ENCODE measurements around the gene LILRB3. TPM values are rescaled to one million over a fixed set of nuclear protein-coding genes. Genes with fewer than 3 reads are reported as not detected.

The LILRB3 gene
- total and polyA plus RNA-seq, 2 experiments from 2014 or later: not detected

DNA sequence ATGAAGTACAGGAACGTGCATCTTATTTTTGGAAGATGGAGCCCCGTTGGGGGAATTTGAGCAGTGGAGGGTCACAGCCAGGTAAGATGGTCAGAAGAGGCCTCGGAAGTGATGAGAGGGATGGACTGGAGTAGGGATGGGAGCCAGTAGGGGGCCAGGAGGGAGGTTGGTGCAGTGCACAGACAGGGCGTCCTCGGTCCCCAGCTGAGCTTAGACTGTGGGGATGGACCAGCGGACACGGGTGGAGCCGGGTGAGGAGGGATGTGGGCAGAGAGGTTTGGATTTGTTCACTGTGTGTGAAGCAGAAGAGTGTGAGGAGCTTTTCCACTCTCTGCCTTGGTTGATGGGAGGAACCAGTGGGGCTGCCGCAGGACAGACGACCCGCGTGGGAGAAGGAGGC is 11.6 kb downstream of the LILRB3 start (continued):
- TF ChIP-seq, protein P1, sequence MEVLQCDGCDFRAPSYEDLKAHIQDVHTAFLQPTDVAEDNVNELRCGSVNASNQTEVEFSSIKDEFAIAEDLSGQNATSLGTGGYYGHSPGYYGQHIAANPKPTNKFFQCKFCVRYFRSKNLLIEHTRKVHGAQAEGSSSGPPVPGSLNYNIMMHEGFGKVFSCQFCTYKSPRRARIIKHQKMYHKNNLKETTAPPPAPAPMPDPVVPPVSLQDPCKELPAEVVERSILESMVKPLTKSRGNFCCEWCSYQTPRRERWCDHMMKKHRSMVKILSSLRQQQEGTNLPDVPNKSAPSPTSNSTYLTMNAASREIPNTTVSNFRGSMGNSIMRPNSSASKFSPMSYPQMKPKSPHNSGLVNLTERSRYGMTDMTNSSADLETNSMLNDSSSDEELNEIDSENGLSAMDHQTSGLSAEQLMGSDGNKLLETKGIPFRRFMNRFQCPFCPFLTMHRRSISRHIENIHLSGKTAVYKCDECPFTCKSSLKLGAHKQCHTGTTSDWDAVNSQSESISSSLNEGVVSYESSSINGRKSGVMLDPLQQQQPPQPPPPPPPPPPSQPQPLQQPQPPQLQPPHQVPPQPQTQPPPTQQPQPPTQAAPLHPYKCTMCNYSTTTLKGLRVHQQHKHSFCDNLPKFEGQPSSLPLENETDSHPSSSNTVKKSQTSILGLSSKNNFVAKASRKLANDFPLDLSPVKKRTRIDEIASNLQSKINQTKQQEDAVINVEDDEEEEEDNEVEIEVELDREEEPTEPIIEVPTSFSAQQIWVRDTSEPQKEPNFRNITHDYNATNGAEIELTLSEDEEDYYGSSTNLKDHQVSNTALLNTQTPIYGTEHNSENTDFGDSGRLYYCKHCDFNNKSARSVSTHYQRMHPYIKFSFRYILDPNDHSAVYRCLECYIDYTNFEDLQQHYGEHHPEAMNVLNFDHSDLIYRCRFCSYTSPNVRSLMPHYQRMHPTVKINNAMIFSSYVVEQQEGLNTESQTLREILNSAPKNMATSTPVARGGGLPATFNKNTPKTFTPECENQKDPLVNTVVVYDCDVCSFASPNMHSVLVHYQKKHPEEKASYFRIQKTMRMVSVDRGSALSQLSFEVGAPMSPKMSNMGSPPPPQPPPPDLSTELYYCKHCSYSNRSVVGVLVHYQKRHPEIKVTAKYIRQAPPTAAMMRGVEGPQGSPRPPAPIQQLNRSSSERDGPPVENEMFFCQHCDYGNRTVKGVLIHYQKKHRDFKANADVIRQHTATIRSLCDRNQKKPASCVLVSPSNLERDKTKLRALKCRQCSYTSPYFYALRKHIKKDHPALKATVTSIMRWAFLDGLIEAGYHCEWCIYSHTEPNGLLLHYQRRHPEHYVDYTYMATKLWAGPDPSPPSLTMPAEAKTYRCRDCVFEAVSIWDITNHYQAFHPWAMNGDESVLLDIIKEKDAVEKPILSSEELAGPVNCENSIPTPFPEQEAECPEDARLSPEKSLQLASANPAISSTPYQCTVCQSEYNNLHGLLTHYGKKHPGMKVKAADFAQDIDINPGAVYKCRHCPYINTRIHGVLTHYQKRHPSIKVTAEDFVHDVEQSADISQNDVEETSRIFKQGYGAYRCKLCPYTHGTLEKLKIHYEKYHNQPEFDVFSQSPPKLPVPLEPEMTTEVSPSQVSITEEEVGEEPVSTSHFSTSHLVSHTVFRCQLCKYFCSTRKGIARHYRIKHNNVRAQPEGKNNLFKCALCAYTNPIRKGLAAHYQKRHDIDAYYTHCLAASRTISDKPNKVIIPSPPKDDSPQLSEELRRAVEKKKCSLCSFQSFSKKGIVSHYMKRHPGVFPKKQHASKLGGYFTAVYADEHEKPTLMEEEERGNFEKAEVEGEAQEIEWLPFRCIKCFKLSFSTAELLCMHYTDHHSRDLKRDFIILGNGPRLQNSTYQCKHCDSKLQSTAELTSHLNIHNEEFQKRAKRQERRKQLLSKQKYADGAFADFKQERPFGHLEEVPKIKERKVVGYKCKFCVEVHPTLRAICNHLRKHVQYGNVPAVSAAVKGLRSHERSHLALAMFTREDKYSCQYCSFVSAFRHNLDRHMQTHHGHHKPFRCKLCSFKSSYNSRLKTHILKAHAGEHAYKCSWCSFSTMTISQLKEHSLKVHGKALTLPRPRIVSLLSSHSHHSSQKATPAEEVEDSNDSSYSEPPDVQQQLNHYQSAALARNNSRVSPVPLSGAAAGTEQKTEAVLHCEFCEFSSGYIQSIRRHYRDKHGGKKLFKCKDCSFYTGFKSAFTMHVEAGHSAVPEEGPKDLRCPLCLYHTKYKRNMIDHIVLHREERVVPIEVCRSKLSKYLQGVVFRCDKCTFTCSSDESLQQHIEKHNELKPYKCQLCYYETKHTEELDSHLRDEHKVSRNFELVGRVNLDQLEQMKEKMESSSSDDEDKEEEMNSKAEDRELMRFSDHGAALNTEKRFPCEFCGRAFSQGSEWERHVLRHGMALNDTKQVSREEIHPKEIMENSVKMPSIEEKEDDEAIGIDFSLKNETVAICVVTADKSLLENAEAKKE (CRISPR knock-in tag; IDR thresholded peaks at IDR 0.05): no peak
- TF ChIP-seq, protein P2, sequence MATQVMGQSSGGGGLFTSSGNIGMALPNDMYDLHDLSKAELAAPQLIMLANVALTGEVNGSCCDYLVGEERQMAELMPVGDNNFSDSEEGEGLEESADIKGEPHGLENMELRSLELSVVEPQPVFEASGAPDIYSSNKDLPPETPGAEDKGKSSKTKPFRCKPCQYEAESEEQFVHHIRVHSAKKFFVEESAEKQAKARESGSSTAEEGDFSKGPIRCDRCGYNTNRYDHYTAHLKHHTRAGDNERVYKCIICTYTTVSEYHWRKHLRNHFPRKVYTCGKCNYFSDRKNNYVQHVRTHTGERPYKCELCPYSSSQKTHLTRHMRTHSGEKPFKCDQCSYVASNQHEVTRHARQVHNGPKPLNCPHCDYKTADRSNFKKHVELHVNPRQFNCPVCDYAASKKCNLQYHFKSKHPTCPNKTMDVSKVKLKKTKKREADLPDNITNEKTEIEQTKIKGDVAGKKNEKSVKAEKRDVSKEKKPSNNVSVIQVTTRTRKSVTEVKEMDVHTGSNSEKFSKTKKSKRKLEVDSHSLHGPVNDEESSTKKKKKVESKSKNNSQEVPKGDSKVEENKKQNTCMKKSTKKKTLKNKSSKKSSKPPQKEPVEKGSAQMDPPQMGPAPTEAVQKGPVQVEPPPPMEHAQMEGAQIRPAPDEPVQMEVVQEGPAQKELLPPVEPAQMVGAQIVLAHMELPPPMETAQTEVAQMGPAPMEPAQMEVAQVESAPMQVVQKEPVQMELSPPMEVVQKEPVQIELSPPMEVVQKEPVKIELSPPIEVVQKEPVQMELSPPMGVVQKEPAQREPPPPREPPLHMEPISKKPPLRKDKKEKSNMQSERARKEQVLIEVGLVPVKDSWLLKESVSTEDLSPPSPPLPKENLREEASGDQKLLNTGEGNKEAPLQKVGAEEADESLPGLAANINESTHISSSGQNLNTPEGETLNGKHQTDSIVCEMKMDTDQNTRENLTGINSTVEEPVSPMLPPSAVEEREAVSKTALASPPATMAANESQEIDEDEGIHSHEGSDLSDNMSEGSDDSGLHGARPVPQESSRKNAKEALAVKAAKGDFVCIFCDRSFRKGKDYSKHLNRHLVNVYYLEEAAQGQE (IDR thresholded peaks at IDR 0.05; ENCODE audit: unreplicated experiment): no peak
- no peak for TF ChIP-seq EZH2phosphoT487 (IDR thresholded peaks at IDR 0.05; ENCODE audit: unreplicated experiment)
- TF ChIP-seq, protein P3, sequence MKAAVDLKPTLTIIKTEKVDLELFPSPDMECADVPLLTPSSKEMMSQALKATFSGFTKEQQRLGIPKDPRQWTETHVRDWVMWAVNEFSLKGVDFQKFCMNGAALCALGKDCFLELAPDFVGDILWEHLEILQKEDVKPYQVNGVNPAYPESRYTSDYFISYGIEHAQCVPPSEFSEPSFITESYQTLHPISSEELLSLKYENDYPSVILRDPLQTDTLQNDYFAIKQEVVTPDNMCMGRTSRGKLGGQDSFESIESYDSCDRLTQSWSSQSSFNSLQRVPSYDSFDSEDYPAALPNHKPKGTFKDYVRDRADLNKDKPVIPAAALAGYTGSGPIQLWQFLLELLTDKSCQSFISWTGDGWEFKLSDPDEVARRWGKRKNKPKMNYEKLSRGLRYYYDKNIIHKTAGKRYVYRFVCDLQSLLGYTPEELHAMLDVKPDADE (IDR thresholded peaks at IDR 0.05): no peak
- TF ChIP-seq ZNF114 (CRISPR knock-in tag; IDR thresholded peaks at IDR 0.05): no peak
- no peak for TF ChIP-seq NANOG (IDR thresholded peaks at IDR 0.05; ENCODE audit: borderline replicate concordance)
- no peak for TF ChIP-seq STAT1 (IDR thresholded peaks at IDR 0.05; ENCODE audit: unreplicated experiment)
- no peak for TF ChIP-seq EZH2 (IDR thresholded peaks at IDR 0.05; ENCODE audit: low read depth, unreplicated experiment)

Measured in GM23338 (cell line).